DOHH2 (cell line): ENCODE results near the gene SENP5.

Source experiments
- CTCF ChIP-seq: fragments of 200-600 bp; sonication (generic); IDR thresholded peaks from one replicate; pipeline ENCODE4 v1.5.1; 2014; ENCODE audit warnings: antibody characterized with exemption, mild to moderate bottlenecking, low read depth, low read length; ENCODE audit not compliant: poor library complexity, severe bottlenecking
- EZH2phosphoT487 ChIP-seq: fragments of 200-600 bp; sonication (generic); IDR thresholded peaks from 2 replicates; pipeline ENCODE4 v1.6.1; 2017; ENCODE audit warnings: borderline replicate concordance, mild to moderate bottlenecking, antibody characterized with exemption, low read length, moderate library complexity, mixed read lengths

DNA sequence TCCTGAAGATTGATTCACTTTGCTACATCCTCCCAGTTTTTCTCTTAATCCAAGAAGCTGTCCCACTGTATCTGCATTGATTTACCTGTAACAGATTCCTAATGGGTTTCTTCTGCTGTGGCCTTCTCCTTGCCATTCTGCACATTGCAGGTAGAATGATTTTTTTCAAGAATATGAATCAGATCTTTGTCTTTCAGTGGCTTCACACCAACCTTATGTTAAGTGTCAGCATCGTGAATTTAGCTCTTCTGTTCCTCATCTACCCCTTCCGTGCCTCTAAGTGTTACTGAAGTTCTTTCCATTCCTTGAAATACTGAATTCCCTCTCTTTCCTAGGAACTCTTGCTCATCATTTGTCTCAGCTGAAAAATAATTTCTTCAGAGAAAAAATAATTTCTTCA, 7.5 kb downstream of the SENP5 start:
- TF ChIP-seq CTCF (no peak), EZH2phosphoT487 (no peak)
